ENCODE results near the gene ATG7. TPM values are rescaled to one million over a fixed set of nuclear protein-coding genes. Genes with fewer than 3 reads are reported as not detected.

Gene ATG7
- total and polyA plus RNA-seq, 10 of the 15 experiments (the other 5 are each of a cell fraction or from before 2014, with no cell fraction given): 13.5 to 49.5 (median 26.4) TPM

GRCh38 chr3:11379824-11380701 lies 107.9 kb downstream of the ATG7 start:
- no peak for FAIRE-seq
- no TSS peak for BruUV-seq (replicated peaks)
- in situ Hi-C loops (cut with MboI): loop anchor here (5.0 to 10.0 kb wide), 2 partner anchors 272 to 425 kb away; no protein-coding TSS in a partner anchor
- Histone ChIP-seq H3K4me2 (ENCODE audit: control insufficient read depth, insufficient read depth) (no peak overlapping the region), H3K9ac (ENCODE audit: control insufficient read depth, insufficient read depth, low read length) (no peak overlapping the region), H3K36me3 (ENCODE audit: control insufficient read depth in 2 of 2, insufficient read depth in 2 of 2, low read length in 1 of 2) (no peaks in the 10 kb centered on the region), H3K9me3 (replicated peaks; ENCODE audit: control insufficient read depth, insufficient read depth, low read length) (no peaks in the 10 kb centered on the region), H3K4me3 (no peak overlapping the region), H4K20me1 (ENCODE audit: control insufficient read depth, insufficient read depth) (no peaks in the 10 kb centered on the region), H2AFZ (ENCODE audit: control insufficient read depth, low read depth, low read length) (no peak overlapping the region), H3K27me3 (replicated peaks in 1 of 2; ENCODE audit: control insufficient read depth in 2 of 2, insufficient read depth in 2 of 2, low read length in 1 of 2) (no peaks in the 10 kb centered on the region), H3K4me1 (ENCODE audit: control insufficient read depth, insufficient read depth, low read length) (no peaks in the 10 kb centered on the region), H3K79me2 (ENCODE audit: control insufficient read depth, insufficient read depth, low read length) (no peaks in the 10 kb centered on the region), H3K27ac (ENCODE audit: control insufficient read depth, insufficient read depth) (no peak overlapping the region)
- POLR2A ChIA-PET: no interaction called here
- SMC1A ChIA-PET (ENCODE audit: uncharacterized antibody, unreplicated experiment): interaction anchor here (0.9 to 4.0 kb wide), 14 partner anchors 11 to 424 kb away, joined by 3 to 55 read pairs (median 5); partner anchors contain the start of gene VGLL4
- WGBS (ENCODE audit: insufficient coverage, insufficient replicate concordance, low lambda C conversion rate, missing lambda C conversion rate): 86% methylated on average over 16 of the region's 16 CpGs
- CTCF ChIA-PET: interaction anchor here (0.6 to 5.8 kb wide), 22 partner anchors 10 to 437 kb away, joined by 3 to 75 read pairs (median 5); partner anchors contain the start of gene VGLL4
- TF ChIP-seq HSF1 (IDR thresholded peaks at IDR 0.05; ENCODE audit: low read depth, low read length) (no peak), IKZF2 (IDR thresholded peaks at IDR 0.05) (no peak), SREBF1 (IDR thresholded peaks at IDR 0.05; ENCODE audit: low read length) (no peak), IRF5 (IDR thresholded peaks at IDR 0.05; ENCODE audit: borderline replicate concordance) (no peak), USF2 (IDR thresholded peaks at IDR 0.05; ENCODE audit: borderline replicate concordance, low read depth, low read length) (no peak), STAT1 (conservative IDR thresholded peaks at IDR 0.05) (no peak), PAX5 (IDR thresholded peaks at IDR 0.05; ENCODE audit: borderline replicate concordance, low read depth, low read length) (no peak), ZZZ3 (IDR thresholded peaks at IDR 0.05; ENCODE audit: control insufficient read depth, insufficient read length, low read depth) (no peak), ATF2 (IDR thresholded peaks at IDR 0.05; ENCODE audit: low read length) (no peak), PML (IDR thresholded peaks at IDR 0.05; ENCODE audit: low read length) (no peak), BCL11A (IDR thresholded peaks at IDR 0.05; ENCODE audit: low read depth, low read length) (no peak)
- no peak for ATAC-seq
- RAD21 ChIA-PET (ENCODE audit: unreplicated experiment): interaction anchor here (0.7 to 4.1 kb wide), 12 partner anchors 10 to 755 kb away, joined by 3 to 53 read pairs (median 5); partner anchors contain the start of gene VGLL4
- no peak for DNase-seq (ENCODE audit: low read depth, low spot score)
- intact Hi-C loops (cut with micrococcal nuclease; ENCODE audit: unreplicated experiment): loop anchor here (1.0 to 5.0 kb wide), 2 partner anchors 272 to 422 kb away; no protein-coding TSS in a partner anchor
